ENCODE data around the gene SCARF1.
A peak's percentile ranks its signal among the peaks of the same experiment; 100 is the strongest.

The SCARF1 gene

GRCh38 chr17:1686086-1686485, 40.6 kb upstream of the SCARF1 start:
- Histone ChIP-seq H2BK5ac (ENCODE audit: low read depth, low read length, poor library complexity, severe bottlenecking) (no peak overlapping the region), H2BK12ac (ENCODE audit: low read length in 2 of 2) (no peak overlapping the region)

GRCh38 chr17:1684378-1685189, 39.1 kb upstream of the SCARF1 start, which contains the start of gene PRPF8:
PRPF8 (minus strand) TSS chr17:1684867; CDS start chr17:1684571, 296 bp downstream.
- Histone ChIP-seq H2AFZ (ENCODE audit: low read depth, low read length) (peak within 1 kb of the TSS; percentile 88), H4K8ac (ENCODE audit: low read length) (peak within 1 kb of the TSS; percentile 67), H3K14ac (ENCODE audit: low read length in 2 of 2) (peak within 1 kb of the TSS in 1 of 2 experiments; percentile 98), H2BK120ac (ENCODE audit: low read depth, low read length) (peak within 1 kb of the TSS; percentile 6), H3K27me3 (ENCODE audit: control insufficient read depth in 1 of 2, insufficient read depth in 1 of 2, low read length in 2 of 2) (no peaks in the 10 kb centered on the region), H3K4me1 (ENCODE audit: control insufficient read depth, insufficient read depth, low read depth, low read length) (peaks cover 8% of the 10 kb centered on the region), H2BK15ac (ENCODE audit: low read depth, poor library complexity, severe bottlenecking) (peak within 1 kb of the TSS; percentile 44), H3K27ac (ENCODE audit: low read length, poor library complexity, severe bottlenecking) (peak within 1 kb of the TSS; percentile 94), H3K4ac (ENCODE audit: low read depth in 1 of 2, low read length in 2 of 2) (peak within 1 kb of the TSS; percentile 66 to 98), H4K91ac (ENCODE audit: low read length) (peak within 1 kb of the TSS; percentile 71), H3K36me3 (ENCODE audit: control insufficient read depth in 1 of 2, insufficient read depth in 2 of 2, low read depth in 1 of 2, low read length in 2 of 2) (peaks cover 29 to 37% of the 10 kb centered on the region in 2 experiments), H3K23ac (ENCODE audit: low read length in 2 of 2) (peak within 1 kb of the TSS in 1 of 2 experiments; percentile 74), H3K4me3 (ENCODE audit: insufficient read depth in 1 of 2, low read depth in 1 of 2, low read length in 2 of 2) (peak within 1 kb of the TSS; percentile 82 to 93), H3K18ac (ENCODE audit: low read depth in 1 of 2, low read length in 2 of 2) (peak within 1 kb of the TSS; percentile 46 to 96), H3K79me1 (replicated peaks; ENCODE audit: low read length, poor library complexity, severe bottlenecking) (peaks cover 20% of the 10 kb centered on the region), H2BK12ac (ENCODE audit: low read length in 2 of 2) (no peak within 1 kb of the TSS), H3K4me2 (ENCODE audit: low read length, poor library complexity, severe bottlenecking) (peak within 1 kb of the TSS; percentile 65), H3K9me3 (ENCODE audit: control insufficient read depth, low read length) (no peaks in the 10 kb centered on the region), H2AK5ac (ENCODE audit: low read length, severe bottlenecking) (peak within 1 kb of the TSS; percentile 38), H3K9ac (ENCODE audit: low read length) (peak within 1 kb of the TSS; percentile 96), H2BK5ac (ENCODE audit: low read depth, low read length, poor library complexity, severe bottlenecking) (peak within 1 kb of the TSS; percentile 83)
- peak; percentile 98 for DNase-seq
- 1% methylated on average over 68 of the region's 72 CpGs for WGBS

More at GRCh38 chr17:1686086-1686485, 40.6 kb upstream of the SCARF1 start:
- no peak overlapping the region for H4K8ac ChIP-seq (ENCODE audit: low read length)
- DNase-seq: no peak
- no peak overlapping the region for H4K91ac ChIP-seq (ENCODE audit: low read length)
- H3K23ac ChIP-seq (ENCODE audit: low read length in 2 of 2): no peak overlapping the region
- H3K4me1 ChIP-seq (ENCODE audit: control insufficient read depth, insufficient read depth, low read depth, low read length): peaks cover 8% of the 10 kb centered on the region
- H3K14ac ChIP-seq (ENCODE audit: low read length in 2 of 2): no peak overlapping the region
- H2AK5ac ChIP-seq (ENCODE audit: low read length, severe bottlenecking): no peak overlapping the region
- H2AFZ ChIP-seq (ENCODE audit: low read depth, low read length): no peak overlapping the region
- no peaks in the 10 kb centered on the region for H3K27me3 ChIP-seq (ENCODE audit: control insufficient read depth in 1 of 2, insufficient read depth in 1 of 2, low read length in 2 of 2)
- H2BK120ac ChIP-seq (ENCODE audit: low read depth, low read length): no peak overlapping the region
- H3K4me2 ChIP-seq (ENCODE audit: low read length, poor library complexity, severe bottlenecking): no peak overlapping the region
- no peak overlapping the region for H2BK15ac ChIP-seq (ENCODE audit: low read depth, poor library complexity, severe bottlenecking)
- peak overlapping the region; percentile 54 for H3K27ac ChIP-seq (ENCODE audit: low read length, poor library complexity, severe bottlenecking)
- peaks cover 17 to 22% of the 10 kb centered on the region in 2 experiments for H3K36me3 ChIP-seq (ENCODE audit: control insufficient read depth in 1 of 2, insufficient read depth in 2 of 2, low read depth in 1 of 2, low read length in 2 of 2)
- H3K18ac ChIP-seq (ENCODE audit: low read depth in 1 of 2, low read length in 2 of 2): no peak overlapping the region
- 85% methylated on average over 4 of the region's 7 CpGs for WGBS
- no peak overlapping the region for H3K4me3 ChIP-seq (ENCODE audit: insufficient read depth in 1 of 2, low read depth in 1 of 2, low read length in 2 of 2)
- no peak overlapping the region for H3K9ac ChIP-seq (ENCODE audit: low read length)
- no peak overlapping the region for H3K4ac ChIP-seq (ENCODE audit: low read depth in 1 of 2, low read length in 2 of 2)
- no peaks in the 10 kb centered on the region for H3K9me3 ChIP-seq (ENCODE audit: control insufficient read depth, low read length)
- peaks cover 9% of the 10 kb centered on the region for H3K79me1 ChIP-seq (replicated peaks; ENCODE audit: low read length, poor library complexity, severe bottlenecking)

GRCh38 chr17:1683459-1683858, 37.9 kb upstream of the SCARF1 start:
- Histone ChIP-seq H2BK12ac (ENCODE audit: low read length in 2 of 2) (no peak overlapping the region), H3K79me1 (replicated peaks; ENCODE audit: low read length, poor library complexity, severe bottlenecking) (peaks cover 30% of the 10 kb centered on the region), H3K27me3 (ENCODE audit: control insufficient read depth in 1 of 2, insufficient read depth in 1 of 2, low read length in 2 of 2) (no peaks in the 10 kb centered on the region), H4K8ac (ENCODE audit: low read length) (no peak overlapping the region), H3K4me3 (ENCODE audit: insufficient read depth in 1 of 2, low read depth in 1 of 2, low read length in 2 of 2) (peak overlapping the region in 1 of 2 experiments; percentile 82), H3K4ac (ENCODE audit: low read depth in 1 of 2, low read length in 2 of 2) (no peak overlapping the region), H2AFZ (ENCODE audit: low read depth, low read length) (no peak overlapping the region), H3K14ac (ENCODE audit: low read length in 2 of 2) (no peak overlapping the region), H2BK15ac (ENCODE audit: low read depth, poor library complexity, severe bottlenecking) (no peak overlapping the region), H2BK120ac (ENCODE audit: low read depth, low read length) (no peak overlapping the region), H3K36me3 (ENCODE audit: control insufficient read depth in 1 of 2, insufficient read depth in 2 of 2, low read depth in 1 of 2, low read length in 2 of 2) (peaks cover 40 to 48% of the 10 kb centered on the region in 2 experiments), H3K9me3 (ENCODE audit: control insufficient read depth, low read length) (no peaks in the 10 kb centered on the region), H2AK5ac (ENCODE audit: low read length, severe bottlenecking) (no peak overlapping the region), H3K18ac (ENCODE audit: low read depth in 1 of 2, low read length in 2 of 2) (no peak overlapping the region), H4K91ac (ENCODE audit: low read length) (no peak overlapping the region), H3K4me2 (ENCODE audit: low read length, poor library complexity, severe bottlenecking) (peak overlapping the region; percentile 49), H2BK5ac (ENCODE audit: low read depth, low read length, poor library complexity, severe bottlenecking) (no peak overlapping the region), H3K9ac (ENCODE audit: low read length) (peak overlapping the region; percentile 96), H3K23ac (ENCODE audit: low read length in 2 of 2) (no peak overlapping the region), H3K27ac (ENCODE audit: low read length, poor library complexity, severe bottlenecking) (no peak overlapping the region), H3K4me1 (ENCODE audit: control insufficient read depth, insufficient read depth, low read depth, low read length) (peaks cover 8% of the 10 kb centered on the region)
- DNase-seq: no peak
- 95% methylated on average over 5 of the region's 5 CpGs for WGBS

- no peak for DNase-seq
- H3K14ac ChIP-seq (ENCODE audit: low read length in 2 of 2): no peak overlapping the region
- WGBS: 97% methylated on average over 13 of the region's 13 CpGs
- H2AK5ac ChIP-seq (ENCODE audit: low read length, severe bottlenecking): no peak overlapping the region
- no peak overlapping the region for H3K27ac ChIP-seq (ENCODE audit: low read length, poor library complexity, severe bottlenecking)
- no peak overlapping the region for H4K91ac ChIP-seq (ENCODE audit: low read length)
- no peaks in the 10 kb centered on the region for H3K27me3 ChIP-seq (ENCODE audit: control insufficient read depth in 1 of 2, insufficient read depth in 1 of 2, low read length in 2 of 2)
- peaks cover 90 to 92% of the 10 kb centered on the region in 2 experiments for H3K36me3 ChIP-seq (ENCODE audit: control insufficient read depth in 1 of 2, insufficient read depth in 2 of 2, low read depth in 1 of 2, low read length in 2 of 2)
- no peaks in the 10 kb centered on the region for H3K4me1 ChIP-seq (ENCODE audit: control insufficient read depth, insufficient read depth, low read depth, low read length)
- H2BK120ac ChIP-seq (ENCODE audit: low read depth, low read length): no peak overlapping the region
- no peak overlapping the region for H3K18ac ChIP-seq (ENCODE audit: low read depth in 1 of 2, low read length in 2 of 2)
- H3K79me1 ChIP-seq (replicated peaks; ENCODE audit: low read length, poor library complexity, severe bottlenecking): peaks cover 52% of the 10 kb centered on the region
- no peak overlapping the region for H3K23ac ChIP-seq (ENCODE audit: low read length in 2 of 2)
- H3K4ac ChIP-seq (ENCODE audit: low read depth in 1 of 2, low read length in 2 of 2): no peak overlapping the region
- no peak overlapping the region for H2AFZ ChIP-seq (ENCODE audit: low read depth, low read length)
- no peak overlapping the region for H3K4me3 ChIP-seq (ENCODE audit: insufficient read depth in 1 of 2, low read depth in 1 of 2, low read length in 2 of 2)
- no peaks in the 10 kb centered on the region for H3K9me3 ChIP-seq (ENCODE audit: control insufficient read depth, low read length)
- no peak overlapping the region for H4K8ac ChIP-seq (ENCODE audit: low read length)
- H2BK12ac ChIP-seq (ENCODE audit: low read length in 2 of 2): no peak overlapping the region
- H2BK5ac ChIP-seq (ENCODE audit: low read depth, low read length, poor library complexity, severe bottlenecking): no peak overlapping the region
- no peak overlapping the region for H3K4me2 ChIP-seq (ENCODE audit: low read length, poor library complexity, severe bottlenecking)
- no peak overlapping the region for H2BK15ac ChIP-seq (ENCODE audit: low read depth, poor library complexity, severe bottlenecking)
- no peak overlapping the region for H3K9ac ChIP-seq (ENCODE audit: low read length)
These were observed 30.9 kb upstream of the SCARF1 start for GRCh38 chr17:1676401-1676800.

Measured in mesenchymal stem cell (in vitro differentiated cells and primary cell).